Hepatocyte (in vitro differentiated cells): ENCODE results near the gene CLASP2. TPM values are rescaled to one million over a fixed set of nuclear protein-coding genes. Genes with fewer than 3 reads are reported as not detected.
"Not testable (repeated sequence)": the region's sequence is repeated elsewhere in the genome, so short reads cannot be mapped to it uniquely, and the experiment has no call there.

ENCODE experiments used
- DNase-seq: peaks from one replicate; pipeline ENCODE4 v3.0.0-alpha.2; 2016; ENCODE audit warnings: low spot score
- H2AFZ ChIP-seq: fragments of 200-600 bp; sonication (generic); 2 replicates; pipeline ENCODE4 v1.6.0; 2016; ENCODE audit warnings: antibody characterized with exemption, mild to moderate bottlenecking
- H3K27ac ChIP-seq: fragments of 200-600 bp; sonication (generic); 2 replicates; pipeline ENCODE4 v1.5.1; 2016; ENCODE audit warnings: mild to moderate bottlenecking
- H3K27me3 ChIP-seq: fragments of 200-600 bp; sonication (generic); 2 replicates; pipeline ENCODE4 v1.6.1; 2016
- H3K36me3 ChIP-seq: fragments of 200-600 bp; sonication (generic); replicated peaks from 2 replicates; pipeline ENCODE4 v1.5.1; 2016; ENCODE audit warnings: low read depth; ENCODE audit not compliant: insufficient read depth
- H3K4me1 ChIP-seq: fragments of 200-600 bp; sonication (generic); 2 replicates; pipeline ENCODE4 v1.5.1; 2016; ENCODE audit warnings: mild to moderate bottlenecking, moderate library complexity; ENCODE audit not compliant: insufficient read depth
- H3K4me2 ChIP-seq: fragments of 200-600 bp; sonication (generic); 2 replicates; pipeline ENCODE4 v1.6.0; 2016
- H3K4me3 ChIP-seq: fragments of 200-600 bp; sonication (generic); 2 replicates; pipeline ENCODE4 v1.5.1; 2016; ENCODE audit warnings: mild to moderate bottlenecking
- H3K79me2 ChIP-seq: fragments of 200-600 bp; sonication (generic); 2 replicates; pipeline ENCODE4 v1.6.0; 2017; ENCODE audit warnings: mild to moderate bottlenecking
- H3K9me2 ChIP-seq: fragments of 200-600 bp; sonication (generic); replicated peaks from 2 replicates; pipeline ENCODE4 v1.6.0; 2017; ENCODE audit warnings: mild to moderate bottlenecking; ENCODE audit not compliant: insufficient read depth
- H3K9me3 ChIP-seq: fragments of 200-600 bp; sonication (generic); 2 replicates; pipeline ENCODE4 v1.5.1; 2016; ENCODE audit warnings: low read depth, mild to moderate bottlenecking
- H4K20me1 ChIP-seq: fragments of 200-600 bp; sonication (generic); 2 replicates; pipeline ENCODE4 v1.6.0; 2016; ENCODE audit warnings: mild to moderate bottlenecking; ENCODE audit not compliant: insufficient read depth, poor library complexity, severe bottlenecking
- EZH2 ChIP-seq: fragments of 200-600 bp; sonication (generic); IDR thresholded peaks from 2 replicates; pipeline ENCODE4 v1.6.1; 2016; ENCODE audit warnings: antibody characterized with exemption, mild to moderate bottlenecking, borderline replicate concordance
- EZH2phosphoT487 ChIP-seq: fragments of 200-600 bp; sonication (generic); IDR thresholded peaks from one replicate; pipeline ENCODE4 v1.6.1; 2018; ENCODE audit warnings: antibody characterized with exemption, mild to moderate bottlenecking, low read depth, moderate library complexity; ENCODE audit not compliant: unreplicated experiment, severe bottlenecking
- WGBS: methylation state at CpG from one replicate; pipeline ENCODE4 v1.1.6; 2016; ENCODE audit warnings: low lambda C conversion rate; ENCODE audit errors: missing lambda C conversion rate; 5-methylcytosine and 5-hydroxymethylcytosine counted together
- polyA plus RNA-seq: library from polyadenylated mRNA; unstranded; fragments of >200 nt; fragmentation: Nextera tagmentation; extraction: Ambion mirVana; gene quantifications from 2 replicates; pipeline ENCODE4 v1.2.1, GENCODE V29; 2016
- total RNA-seq: library from RNA; depleted of rRNA; stranded (reverse); fragments of >200 nt; gene quantifications from 2 replicates; pipeline ENCODE4 v1.2.3, GENCODE V29; 2014
- TF ChIP-seq, protein P1 (sequence below): fragments of 200-600 bp; sonication (generic); IDR thresholded peaks from 2 replicates; pipeline ENCODE4 v1.5.1; 2016; ENCODE audit warnings: antibody characterized with exemption, mild to moderate bottlenecking; ENCODE audit not compliant: poor library complexity

Gene CLASP2
- total and polyA plus RNA-seq, 2 experiments from 2014 or later: 12.0 to 34.5 TPM

DNA sequence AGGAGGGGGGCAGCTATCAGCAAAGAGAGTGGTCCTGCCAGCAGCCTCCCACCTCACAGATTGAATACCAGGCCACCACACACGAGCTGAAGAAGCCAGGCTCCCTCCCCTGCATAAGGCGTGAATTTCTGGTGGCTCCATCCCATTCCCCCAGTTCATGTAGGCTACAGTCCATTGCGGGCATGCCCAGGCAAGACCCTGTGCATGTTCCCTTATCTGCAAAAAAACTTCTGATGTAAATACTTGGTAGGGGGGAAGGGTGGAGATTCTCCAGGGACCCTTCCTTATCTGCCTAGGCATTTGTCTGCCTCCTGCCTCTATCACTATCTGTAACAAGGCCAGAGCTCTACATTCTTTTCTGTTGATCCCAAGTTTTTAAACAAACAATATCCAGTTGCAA, 250.3 kb downstream of the CLASP2 start:
- 78% methylated on average over 3 of the region's 3 CpGs for WGBS
- H3K4me2 ChIP-seq: no peak overlapping the region

DNA sequence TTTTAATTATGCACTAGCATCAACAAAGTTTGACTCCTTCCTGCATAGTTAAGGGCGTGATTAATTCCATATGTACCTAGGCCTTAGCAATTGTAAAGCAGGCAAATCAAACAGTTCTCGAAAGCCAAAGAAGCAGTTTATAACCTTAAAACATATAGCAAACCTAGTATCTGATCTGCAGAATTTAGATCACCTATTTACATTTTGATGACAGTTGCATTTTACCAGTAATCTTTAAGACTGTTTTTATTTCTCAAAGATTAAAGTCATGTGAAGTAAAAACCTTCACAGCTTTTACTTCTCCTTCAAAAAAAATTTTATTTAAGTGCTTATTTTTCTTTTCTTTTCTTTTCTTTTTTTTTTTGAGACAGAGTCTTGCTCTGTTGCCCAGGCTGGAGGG, 257.0 kb downstream of the CLASP2 start:
- TF ChIP-seq EZH2: no peak
- TF ChIP-seq, protein P1, sequence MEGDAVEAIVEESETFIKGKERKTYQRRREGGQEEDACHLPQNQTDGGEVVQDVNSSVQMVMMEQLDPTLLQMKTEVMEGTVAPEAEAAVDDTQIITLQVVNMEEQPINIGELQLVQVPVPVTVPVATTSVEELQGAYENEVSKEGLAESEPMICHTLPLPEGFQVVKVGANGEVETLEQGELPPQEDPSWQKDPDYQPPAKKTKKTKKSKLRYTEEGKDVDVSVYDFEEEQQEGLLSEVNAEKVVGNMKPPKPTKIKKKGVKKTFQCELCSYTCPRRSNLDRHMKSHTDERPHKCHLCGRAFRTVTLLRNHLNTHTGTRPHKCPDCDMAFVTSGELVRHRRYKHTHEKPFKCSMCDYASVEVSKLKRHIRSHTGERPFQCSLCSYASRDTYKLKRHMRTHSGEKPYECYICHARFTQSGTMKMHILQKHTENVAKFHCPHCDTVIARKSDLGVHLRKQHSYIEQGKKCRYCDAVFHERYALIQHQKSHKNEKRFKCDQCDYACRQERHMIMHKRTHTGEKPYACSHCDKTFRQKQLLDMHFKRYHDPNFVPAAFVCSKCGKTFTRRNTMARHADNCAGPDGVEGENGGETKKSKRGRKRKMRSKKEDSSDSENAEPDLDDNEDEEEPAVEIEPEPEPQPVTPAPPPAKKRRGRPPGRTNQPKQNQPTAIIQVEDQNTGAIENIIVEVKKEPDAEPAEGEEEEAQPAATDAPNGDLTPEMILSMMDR: no peak
- TF ChIP-seq EZH2phosphoT487: no peak
- Histone ChIP-seq H3K9me2 (no peaks in the 10 kb centered on the region), H4K20me1 (no peaks in the 10 kb centered on the region), H3K79me2 (no peaks in the 10 kb centered on the region), H3K36me3 (no peaks in the 10 kb centered on the region), H3K4me1 (no peaks in the 10 kb centered on the region), H3K4me2 (no peak overlapping the region), H3K4me3 (no peak overlapping the region), H3K27me3 (no peaks in the 10 kb centered on the region), H2AFZ (no peak overlapping the region), H3K9me3 (peaks cover 15% of the 10 kb centered on the region), H3K27ac (no peak overlapping the region)
- no peak for DNase-seq
- WGBS: 72% methylated on average over 2 of the region's 2 CpGs

More for the DNA sequence above, 250.3 kb downstream of the CLASP2 start:
- Histone ChIP-seq H2AFZ (no peak overlapping the region), H3K36me3 (no peaks in the 10 kb centered on the region), H3K79me2 (no peaks in the 10 kb centered on the region), H3K27ac (peak overlapping the region; percentile 46), H3K9me3 (no peaks in the 10 kb centered on the region), H3K4me3 (no peak overlapping the region), H3K4me1 (no peaks in the 10 kb centered on the region), H3K9me2 (no peaks in the 10 kb centered on the region), H3K27me3 (no peaks in the 10 kb centered on the region), H4K20me1 (no peaks in the 10 kb centered on the region)
- TF ChIP-seq EZH2phosphoT487 (no peak), EZH2 (no peak)
- TF ChIP-seq, protein P1: no peak
- no peak for DNase-seq

DNA sequence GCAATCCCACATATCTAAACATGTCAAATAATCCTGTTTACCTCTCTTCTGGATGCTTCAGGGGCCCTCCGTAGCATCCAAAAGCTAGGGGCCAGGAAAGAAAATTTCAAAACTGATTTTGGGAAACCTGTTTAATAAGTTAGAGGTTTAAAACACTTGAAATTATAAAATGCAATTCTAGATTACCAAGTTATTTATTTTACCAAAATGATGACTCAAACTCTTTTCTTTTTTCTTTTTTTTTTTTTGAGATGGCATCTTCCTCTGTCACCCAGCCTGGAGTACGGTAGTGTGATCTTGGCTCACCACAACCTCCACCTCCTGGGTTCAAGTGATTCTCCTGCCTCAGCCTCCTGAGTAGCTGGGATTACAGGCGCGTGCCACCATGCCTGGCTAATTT, 258.5 kb downstream of the CLASP2 start:
- not testable (repeated sequence) for H3K4me2 ChIP-seq, DNase-seq, H4K20me1 ChIP-seq, H3K4me3 ChIP-seq, H3K27ac ChIP-seq, H3K36me3 ChIP-seq, H3K9me2 ChIP-seq, H2AFZ ChIP-seq, H3K4me1 ChIP-seq, H3K27me3 ChIP-seq, H3K79me2 ChIP-seq
- H3K9me3 ChIP-seq: peaks cover 15% of the 10 kb centered on the region
- WGBS: 97% methylated on average over 4 of the region's 4 CpGs

DNA sequence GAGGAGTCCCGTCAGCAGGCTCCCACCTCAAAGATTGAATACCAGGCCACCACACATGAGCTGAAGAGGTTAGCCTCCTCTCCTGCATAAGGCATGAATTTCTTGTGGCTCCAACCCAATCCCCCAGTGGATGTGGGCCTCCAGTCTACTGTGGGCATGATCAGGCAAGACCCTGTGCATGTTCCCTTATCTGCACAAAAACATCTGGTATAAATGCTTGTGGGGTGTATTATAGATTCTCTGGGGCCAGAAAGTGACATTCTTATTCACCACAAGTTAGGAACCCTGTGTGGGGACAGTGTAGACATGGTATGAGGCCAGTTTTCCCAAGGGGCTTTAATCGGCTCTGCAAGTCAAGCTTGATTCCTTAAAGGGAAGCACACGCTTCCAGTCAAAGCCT, 259.6 kb downstream of the CLASP2 start:
- H3K4me2 ChIP-seq: no peak overlapping the region
- no peaks in the 10 kb centered on the region for H3K79me2 ChIP-seq
- no peaks in the 10 kb centered on the region for H3K36me3 ChIP-seq
- no peak overlapping the region for H3K4me3 ChIP-seq
- DNase-seq: no peak
- no peaks in the 10 kb centered on the region for H3K9me2 ChIP-seq
- no peak overlapping the region for H3K27ac ChIP-seq
- H4K20me1 ChIP-seq: no peaks in the 10 kb centered on the region
- no peaks in the 10 kb centered on the region for H3K4me1 ChIP-seq
- TF ChIP-seq, protein P1: no peak
- TF ChIP-seq EZH2phosphoT487 (no peak), EZH2 (no peak)
- H3K27me3 ChIP-seq: no peaks in the 10 kb centered on the region
- H3K9me3 ChIP-seq: peaks cover 15% of the 10 kb centered on the region
- 78% methylated on average over 3 of the region's 3 CpGs for WGBS
- H2AFZ ChIP-seq: no peak overlapping the region
